SU-DHL-6 (cell line): Measurements from ENCODE around the gene ABCB9.

Source experiments
- H2AFZ ChIP-seq: fragments of 200-600 bp; sonication (generic); 2 replicates; pipeline ENCODE4 v1.6.1; 2014; ENCODE audit warnings: low read depth, mild to moderate bottlenecking, moderate library complexity, mixed read lengths, antibody characterized with exemption, low read length; ENCODE audit not compliant: severe bottlenecking
- H3F3A ChIP-seq: fragments of 200-600 bp; shearing (Covaris generic); 2 replicates; pipeline ENCODE4 v1.6.0; 2016; ENCODE audit warnings: antibody characterized with exemption, mild to moderate bottlenecking; ENCODE audit not compliant: insufficient read depth
- H3K27ac ChIP-seq: fragments of 200-600 bp; sonication (generic); 2 replicates; pipeline ENCODE4 v1.5.1; 2016; ENCODE audit warnings: low read depth, mild to moderate bottlenecking, low read length, moderate library complexity, mixed read lengths
- H3K27me3 ChIP-seq: fragments of 200-600 bp; sonication (generic), shearing (Covaris generic); 2 replicates; pipeline ENCODE4 v1.6.0; 2014; ENCODE audit warnings: mild to moderate bottlenecking, low read length
- H3K36me3 ChIP-seq: fragments of 200-600 bp; sonication (generic); 2 replicates; pipeline ENCODE4 v1.6.1; 2014; ENCODE audit warnings: mild to moderate bottlenecking, low read length, mixed read lengths
- H3K4me2 ChIP-seq: fragments of 300-600, 200-600 bp; shearing (Covaris generic), sonication (generic); 2 replicates; pipeline ENCODE4 v1.6.0; 2014; ENCODE audit warnings: low read length, low read depth, mild to moderate bottlenecking; ENCODE audit not compliant: poor library complexity, severe bottlenecking
- H3K4me3 ChIP-seq: fragments of 200-600 bp; sonication (generic); 2 replicates; pipeline ENCODE4 v1.5.1; 2014; ENCODE audit warnings: antibody characterized with exemption, low read length, mild to moderate bottlenecking, mixed read lengths; ENCODE audit not compliant: insufficient read depth, poor library complexity, severe bottlenecking
- H3K79me2 ChIP-seq: fragments of 200-600 bp; sonication (generic); 2 replicates; pipeline ENCODE4 v1.6.1; 2014; ENCODE audit warnings: mild to moderate bottlenecking, low read length, moderate library complexity; ENCODE audit not compliant: insufficient read depth
- H3K9ac ChIP-seq: fragments of 200-600 bp; sonication (generic); 2 replicates; pipeline ENCODE4 v1.7.0; 2014; ENCODE audit warnings: mild to moderate bottlenecking, low read length
- H3K9me2 ChIP-seq: fragments of 200-600 bp; sonication (generic); replicated peaks from 2 replicates; pipeline ENCODE4 v1.6.1; 2014; ENCODE audit warnings: low read length; ENCODE audit not compliant: insufficient read depth
- H3K9me3 ChIP-seq: fragments of 200-600 bp; sonication (generic); 2 replicates; pipeline ENCODE4 v1.6.1; 2014; ENCODE audit warnings: low read length, mixed read lengths; ENCODE audit not compliant: insufficient read depth
- H4K20me1 ChIP-seq: fragments of 200-600 bp; sonication (generic); 2 replicates; pipeline ENCODE4 v1.6.1; 2014; ENCODE audit warnings: low read depth, mild to moderate bottlenecking, antibody characterized with exemption, low read length, moderate library complexity, mixed read lengths
- EZH2phosphoT487 ChIP-seq: fragments of 200-600 bp; sonication (generic), shearing (Covaris generic); conservative IDR thresholded peaks from 2 replicates; pipeline ENCODE4 v1.6.1; 2018; ENCODE audit warnings: mild to moderate bottlenecking, antibody characterized with exemption, low read length, moderate library complexity, mixed read lengths
- TF ChIP-seq, protein P1 (sequence below): fragments of 200-600 bp; sonication (generic); IDR thresholded peaks from one replicate; pipeline ENCODE4 v1.5.1; 2017; ENCODE audit warnings: antibody characterized with exemption, mild to moderate bottlenecking, low read length, moderate library complexity; ENCODE audit not compliant: insufficient read depth, poor library complexity, severe bottlenecking

The ABCB9 gene

DNA sequence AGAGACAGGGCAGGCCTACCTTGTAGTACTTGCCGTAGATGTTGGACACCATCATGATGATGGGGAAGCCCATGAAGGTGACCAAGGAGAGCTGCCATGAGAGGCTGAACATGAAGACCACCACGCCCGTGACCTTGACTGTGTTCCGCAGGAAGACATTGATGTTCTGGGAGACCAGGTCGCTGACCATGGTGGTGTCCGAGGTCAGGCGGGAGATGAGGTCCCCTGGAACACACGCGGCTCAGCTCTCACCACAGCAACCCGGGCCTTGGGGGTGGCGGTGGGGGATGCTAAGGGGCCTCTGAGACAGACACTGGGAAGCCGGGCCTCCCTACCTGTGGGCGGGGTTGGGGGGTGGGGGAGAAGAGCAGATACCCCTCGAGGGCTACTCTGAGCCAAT lies 17.7 kb downstream of the ABCB9 start:
- Histone ChIP-seq H3F3A (no peaks in the 10 kb centered on the region), H2AFZ (no peak overlapping the region), H3K9ac (no peak overlapping the region), H3K27me3 (no peaks in the 10 kb centered on the region), H3K9me2 (no peaks in the 10 kb centered on the region), H3K79me2 (no peaks in the 10 kb centered on the region), H3K27ac (no peak overlapping the region), H3K4me2 (no peak overlapping the region), H3K36me3 (no peaks in the 10 kb centered on the region), H4K20me1 (no peaks in the 10 kb centered on the region), H3K9me3 (no peaks in the 10 kb centered on the region), H3K4me3 (no peak overlapping the region)
- no peak for TF ChIP-seq EZH2phosphoT487
- TF ChIP-seq, protein P1, sequence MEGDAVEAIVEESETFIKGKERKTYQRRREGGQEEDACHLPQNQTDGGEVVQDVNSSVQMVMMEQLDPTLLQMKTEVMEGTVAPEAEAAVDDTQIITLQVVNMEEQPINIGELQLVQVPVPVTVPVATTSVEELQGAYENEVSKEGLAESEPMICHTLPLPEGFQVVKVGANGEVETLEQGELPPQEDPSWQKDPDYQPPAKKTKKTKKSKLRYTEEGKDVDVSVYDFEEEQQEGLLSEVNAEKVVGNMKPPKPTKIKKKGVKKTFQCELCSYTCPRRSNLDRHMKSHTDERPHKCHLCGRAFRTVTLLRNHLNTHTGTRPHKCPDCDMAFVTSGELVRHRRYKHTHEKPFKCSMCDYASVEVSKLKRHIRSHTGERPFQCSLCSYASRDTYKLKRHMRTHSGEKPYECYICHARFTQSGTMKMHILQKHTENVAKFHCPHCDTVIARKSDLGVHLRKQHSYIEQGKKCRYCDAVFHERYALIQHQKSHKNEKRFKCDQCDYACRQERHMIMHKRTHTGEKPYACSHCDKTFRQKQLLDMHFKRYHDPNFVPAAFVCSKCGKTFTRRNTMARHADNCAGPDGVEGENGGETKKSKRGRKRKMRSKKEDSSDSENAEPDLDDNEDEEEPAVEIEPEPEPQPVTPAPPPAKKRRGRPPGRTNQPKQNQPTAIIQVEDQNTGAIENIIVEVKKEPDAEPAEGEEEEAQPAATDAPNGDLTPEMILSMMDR, result no peak

DNA sequence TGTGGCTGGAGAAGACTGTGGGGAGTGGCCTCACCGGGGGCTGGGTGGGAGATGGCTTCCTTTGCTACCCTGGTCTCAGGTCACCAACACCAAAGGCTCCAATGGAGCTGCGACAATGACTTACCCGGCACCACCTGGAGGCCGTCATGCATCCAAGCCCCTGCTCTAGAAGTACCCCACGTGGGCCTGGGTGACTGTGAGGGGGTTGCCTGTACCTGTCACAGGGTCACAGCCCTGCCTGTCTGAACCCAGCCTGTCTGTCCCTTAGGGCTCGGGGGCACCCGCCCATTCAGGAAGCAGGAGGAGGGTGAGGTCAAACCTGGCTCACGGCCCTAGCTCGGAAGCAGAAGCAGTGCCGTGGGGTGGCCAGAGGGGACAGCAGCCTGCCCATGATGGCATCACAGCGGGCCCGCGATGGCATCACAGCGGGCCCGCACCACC lies 18.9 kb downstream of the ABCB9 start:
- H3K36me3 ChIP-seq, result no peaks in the 10 kb centered on the region
- H3K4me3 ChIP-seq, result no peak overlapping the region
- H3K27ac ChIP-seq, result no peak overlapping the region
- no peaks in the 10 kb centered on the region for H3K9me3 ChIP-seq
- H3K9ac ChIP-seq, result no peak overlapping the region
- no peaks in the 10 kb centered on the region for H3K9me2 ChIP-seq
- H3K27me3 ChIP-seq, result no peaks in the 10 kb centered on the region
- no peaks in the 10 kb centered on the region for H4K20me1 ChIP-seq
- H3K79me2 ChIP-seq, result no peaks in the 10 kb centered on the region
- H3K4me2 ChIP-seq, result no peak overlapping the region
- H3F3A ChIP-seq, result no peaks in the 10 kb centered on the region
- no peak overlapping the region for H2AFZ ChIP-seq
- TF ChIP-seq, protein P1, result no peak

DNA sequence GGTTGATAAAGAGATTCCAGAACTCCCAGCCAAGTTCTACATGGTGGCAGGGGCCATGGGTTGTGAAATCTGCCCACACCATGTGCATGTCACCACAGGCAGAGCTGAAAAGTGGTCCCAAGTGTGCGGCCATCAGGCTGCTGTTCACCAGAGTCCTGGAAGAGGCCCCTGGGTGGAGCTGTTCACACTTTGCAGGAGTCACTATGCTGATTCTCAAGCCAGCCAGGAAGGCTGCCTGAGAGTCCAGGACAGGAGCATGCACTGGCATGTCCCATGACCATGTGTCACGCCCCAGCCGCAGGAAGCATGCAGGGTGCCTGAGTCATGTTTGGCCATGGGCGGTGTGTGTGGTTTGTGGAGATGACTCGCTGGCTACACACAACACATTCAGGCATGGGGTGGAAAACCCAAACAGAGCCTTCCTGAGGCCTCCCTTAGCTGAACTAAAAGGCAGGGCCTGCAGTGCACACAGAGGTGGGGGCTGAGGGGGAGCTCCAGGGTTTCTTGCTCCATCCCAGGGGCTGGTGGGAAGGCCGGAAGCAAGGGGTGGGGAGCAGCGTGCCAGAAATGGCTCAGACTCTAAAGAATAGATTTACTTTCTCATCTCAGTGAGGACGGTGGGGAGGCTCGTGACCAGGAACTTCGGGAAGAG lies 19.4 kb downstream of the ABCB9 start:
- H3K27ac ChIP-seq, result no peak overlapping the region

More for the DNA sequence above, 19.4 kb downstream of the ABCB9 start:
- no peaks in the 10 kb centered on the region for H3K9me3 ChIP-seq
- no peaks in the 10 kb centered on the region for H4K20me1 ChIP-seq
- no peak overlapping the region for H2AFZ ChIP-seq
- H3K79me2 ChIP-seq, result no peaks in the 10 kb centered on the region
- no peaks in the 10 kb centered on the region for H3K27me3 ChIP-seq
- H3K4me3 ChIP-seq, result no peak overlapping the region
- no peak overlapping the region for H3K4me2 ChIP-seq
- TF ChIP-seq, protein P1, result no peak
- TF ChIP-seq EZH2phosphoT487, result no peak
- H3K9ac ChIP-seq, result no peak overlapping the region
- H3K36me3 ChIP-seq, result no peaks in the 10 kb centered on the region
- H3F3A ChIP-seq, result no peaks in the 10 kb centered on the region
- no peaks in the 10 kb centered on the region for H3K9me2 ChIP-seq
